ENCODE data around the gene MOCOS. TPM values are rescaled to one million over a fixed set of nuclear protein-coding genes. Genes with fewer than 3 reads are reported as not detected.

The MOCOS gene
- total RNA-seq, 4 donors from 2014 or later, result 2.2 to 11.4 (median 5.1) TPM

- ATAC-seq (ENCODE audit: low FRiP score), result no peak
- no peak for TF ChIP-seq CTCF (IDR thresholded peaks at IDR 0.05)
- no peak for DNase-seq (ENCODE audit: low spot score)
Observed at GRCh38 chr18:36314754-36315153, 127.5 kb downstream of the MOCOS start.

- ATAC-seq (ENCODE audit: low FRiP score) (no peak), DNase-seq (ENCODE audit: low spot score) (no peak)
- TF ChIP-seq CTCF (IDR thresholded peaks at IDR 0.05), result no peak
Observed at GRCh38 chr18:36315736-36316135, 128.4 kb downstream of the MOCOS start.

GRCh38 chr18:36316246-36316645 lies 128.9 kb downstream of the MOCOS start:
- no peak for TF ChIP-seq CTCF (IDR thresholded peaks at IDR 0.05)
- ATAC-seq (ENCODE audit: low FRiP score), result no peak
- no peak for DNase-seq (ENCODE audit: low spot score)

Other genes starting within 250 kb of the MOCOS start
- gene RPRD1A, start 119.9 kb upstream of the MOCOS start, total RNA-seq, result 10 to 100 TPM; 36.4 to 64.8 (median 53.9) TPM
- 10 to 100 TPM; 36.7 to 77.5 (median 43.6) TPM for gene SLC39A6, start 58.2 kb upstream of the MOCOS start, total RNA-seq
- 10 to 100 TPM; 43.6 to 62.3 (median 57.7) TPM for gene ELP2, start 57.6 kb upstream of the MOCOS start, total RNA-seq
- gene FHOD3, start 110.2 kb downstream of the MOCOS start, total RNA-seq, result 1 to 10 TPM in 3 of 4 donors, under 1 TPM in 1; 0.96 to 3.8 (median 2.3) TPM

Measured in omental fat pad (tissue), 4 donors.